Measurements from ENCODE around the gene MUC5B.
A peak's percentile ranks its signal among the peaks of the same experiment; 100 is the strongest.

Gene MUC5B

DNA sequence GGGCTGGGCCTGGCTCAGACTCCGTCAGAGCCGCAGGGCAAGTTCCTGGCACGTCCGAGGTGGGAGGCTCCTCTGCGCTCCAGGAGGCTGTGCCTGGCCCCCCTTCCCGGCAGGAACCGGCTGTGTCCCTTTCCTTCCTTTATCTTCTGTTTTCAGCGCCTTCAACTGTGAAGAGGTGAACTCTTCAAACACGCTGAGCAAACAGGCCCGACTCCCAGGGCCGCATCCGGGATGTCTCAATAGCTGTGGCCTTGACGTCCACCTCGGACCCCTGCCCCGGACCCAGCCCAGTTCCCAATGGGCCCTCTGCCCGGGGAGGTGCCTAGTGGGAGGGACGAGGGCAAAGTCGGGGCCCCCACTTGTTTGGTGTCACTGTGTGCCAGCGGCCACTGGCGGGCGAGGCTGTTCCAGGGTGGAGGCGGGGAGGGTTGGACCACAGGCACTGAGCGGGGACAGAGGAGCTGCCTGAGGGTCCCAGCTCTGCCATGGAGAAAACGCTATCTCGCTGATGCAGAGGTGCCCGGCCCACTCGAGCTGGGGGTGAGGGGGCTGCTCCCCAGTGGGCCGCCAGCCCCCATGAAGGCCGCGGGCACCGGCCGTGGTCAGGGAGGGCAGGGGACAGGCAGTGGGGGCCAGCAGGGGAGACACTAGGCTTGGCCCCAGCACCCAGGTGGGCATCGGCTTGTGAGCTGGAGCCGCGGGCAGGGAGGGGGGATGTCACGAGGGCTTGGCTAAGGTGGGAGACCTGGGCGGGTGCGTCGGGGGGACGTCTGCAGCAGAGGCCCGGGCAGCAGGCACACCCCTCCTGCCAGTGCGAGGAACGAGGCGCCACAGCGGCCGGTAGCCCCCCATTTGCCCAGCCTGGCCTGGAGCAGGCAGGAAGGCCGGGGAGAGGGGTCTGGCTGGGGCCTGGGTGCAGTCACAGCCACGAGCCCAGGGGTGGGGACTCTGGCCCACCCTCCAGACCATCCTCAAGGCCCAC is 2.7 kb upstream of the MUC5B start:
- FAIRE-seq (no peak), DNase-seq (ENCODE audit: insufficient read length) (peak; percentile 11)
- TF ChIP-seq POLR2A (IDR thresholded peaks at IDR 0.05; ENCODE audit: low read depth, low read length) (no peak), TAF1 (IDR thresholded peaks at IDR 0.05; ENCODE audit: borderline replicate concordance, low read depth, low read length) (no peak), POLR2AphosphoS5 (IDR thresholded peaks at IDR 0.05; ENCODE audit: low read depth, low read length) (no peak)

DNA sequence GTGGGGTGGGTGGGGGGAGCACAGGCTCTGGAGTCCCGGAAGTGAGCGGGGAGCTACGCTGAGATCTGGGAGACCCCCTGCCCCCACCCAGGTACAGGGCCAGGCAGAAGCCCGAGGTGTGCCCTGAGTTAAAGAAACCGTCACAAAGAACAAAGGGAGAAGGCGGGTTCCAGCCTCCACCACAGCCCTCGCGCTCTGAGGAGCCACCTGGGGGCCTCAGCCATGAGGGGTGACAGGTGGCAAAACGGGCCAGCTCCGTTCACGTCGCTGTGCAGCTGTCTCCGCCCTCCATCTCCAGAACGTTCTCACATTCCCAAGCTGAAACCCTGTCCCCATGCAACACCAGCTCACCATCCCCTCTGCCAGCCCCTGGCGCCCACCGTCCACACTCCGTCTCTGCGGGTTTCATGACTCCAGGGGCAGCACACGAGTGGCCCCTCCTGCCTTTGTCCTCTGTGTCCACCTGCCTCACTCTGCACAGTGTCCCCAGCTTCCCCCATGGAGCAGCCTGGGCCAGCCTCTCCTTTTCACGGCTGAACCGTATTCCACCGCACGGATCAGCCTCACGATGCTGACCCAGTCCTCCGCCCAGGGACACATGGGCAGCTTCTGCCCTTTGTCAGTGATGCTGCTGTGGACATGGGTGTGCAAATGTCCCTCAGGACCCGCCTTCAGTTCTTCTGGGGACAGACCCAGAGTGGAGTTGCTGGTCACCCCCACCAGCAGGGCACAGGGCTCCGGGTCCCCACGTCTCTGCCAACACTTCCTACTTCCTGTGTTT is 1.7 kb upstream of the MUC5B start:
- peak; percentile 16 for DNase-seq (ENCODE audit: insufficient read length)
- FAIRE-seq: no peak

DNA sequence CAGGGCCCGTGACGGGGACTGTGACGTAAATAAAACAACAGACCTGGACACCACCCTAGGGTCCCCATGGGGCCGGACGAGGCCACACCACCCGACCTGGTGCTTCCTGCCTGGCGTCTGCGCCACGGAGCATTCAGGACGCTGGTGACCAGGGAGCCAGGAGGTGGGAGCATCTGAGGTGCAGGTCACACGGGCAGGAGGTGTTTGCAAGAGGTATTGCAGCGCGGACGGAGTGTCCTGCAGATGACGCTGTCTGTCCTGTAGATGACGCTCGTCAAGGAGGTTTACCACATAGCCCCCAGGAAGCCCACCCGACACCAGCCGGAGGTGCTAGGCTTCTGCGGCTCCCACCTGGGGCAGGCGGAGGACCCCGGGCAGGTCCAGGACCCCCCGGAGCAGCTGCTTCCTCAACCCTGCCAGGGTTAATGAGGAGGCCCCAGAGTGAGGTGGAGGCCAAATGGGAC is 986 bp upstream of the MUC5B start:
- no peak for FAIRE-seq
- peak; percentile 13 for DNase-seq (ENCODE audit: insufficient read length)
- TF ChIP-seq POLR2A (IDR thresholded peaks at IDR 0.05; ENCODE audit: low read depth, low read length): no peak
- no peak for TF ChIP-seq POLR2AphosphoS5 (IDR thresholded peaks at IDR 0.05; ENCODE audit: low read depth, low read length)
- no peak for TF ChIP-seq TAF1 (IDR thresholded peaks at IDR 0.05; ENCODE audit: borderline replicate concordance, low read depth, low read length)

More for the DNA sequence above, 1.7 kb upstream of the MUC5B start:
- TF ChIP-seq TAF1 (IDR thresholded peaks at IDR 0.05; ENCODE audit: borderline replicate concordance, low read depth, low read length) (no peak), POLR2A (IDR thresholded peaks at IDR 0.05; ENCODE audit: low read depth, low read length) (no peak), POLR2AphosphoS5 (IDR thresholded peaks at IDR 0.05; ENCODE audit: low read depth, low read length) (no peak)

DNA sequence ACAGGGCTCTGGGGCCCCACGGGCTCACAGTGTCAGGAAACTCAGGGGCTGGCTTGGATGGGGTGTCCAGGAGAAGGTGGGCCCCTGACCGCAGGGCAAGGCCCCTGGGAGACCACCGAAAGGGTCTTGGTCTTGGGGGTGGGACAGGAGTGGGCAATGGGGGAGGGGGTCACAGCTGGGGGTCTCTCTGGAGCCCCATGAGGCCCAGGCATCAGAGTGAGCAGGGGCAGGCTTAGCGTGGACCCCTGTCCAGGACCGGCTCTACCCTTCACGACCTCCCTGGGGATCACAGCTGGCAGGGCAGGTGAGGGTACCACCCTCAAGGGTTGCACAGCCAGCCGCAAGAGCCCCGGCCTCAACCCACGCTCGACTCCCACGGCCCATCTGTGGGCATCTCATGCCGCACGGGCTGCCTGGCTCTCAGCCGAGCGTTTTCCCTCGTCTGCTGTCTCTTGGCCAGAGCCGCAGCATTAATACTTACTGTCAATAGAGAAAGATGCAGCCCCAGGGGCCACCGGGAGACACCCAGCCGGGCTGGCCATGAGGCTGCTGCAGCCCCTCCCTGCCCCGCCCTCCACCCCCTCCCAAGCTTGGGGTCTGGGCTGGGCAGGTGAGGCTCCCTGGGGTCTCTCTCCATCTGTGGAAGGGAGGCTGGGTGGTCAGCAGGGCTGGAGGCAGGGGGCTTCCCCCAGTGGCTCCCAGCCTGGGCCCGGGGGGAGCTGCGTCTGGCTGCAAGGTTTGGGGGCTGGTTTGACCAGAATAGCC is 662 bp downstream of the MUC5B start:
- FAIRE-seq (no peak), DNase-seq (ENCODE audit: insufficient read length) (peak; percentile 25)
- no peak for TF ChIP-seq POLR2A (IDR thresholded peaks at IDR 0.05; ENCODE audit: low read depth, low read length)
- TF ChIP-seq POLR2AphosphoS5 (IDR thresholded peaks at IDR 0.05; ENCODE audit: low read depth, low read length): no peak
- no peak for TF ChIP-seq TAF1 (IDR thresholded peaks at IDR 0.05; ENCODE audit: borderline replicate concordance, low read depth, low read length)

DNA sequence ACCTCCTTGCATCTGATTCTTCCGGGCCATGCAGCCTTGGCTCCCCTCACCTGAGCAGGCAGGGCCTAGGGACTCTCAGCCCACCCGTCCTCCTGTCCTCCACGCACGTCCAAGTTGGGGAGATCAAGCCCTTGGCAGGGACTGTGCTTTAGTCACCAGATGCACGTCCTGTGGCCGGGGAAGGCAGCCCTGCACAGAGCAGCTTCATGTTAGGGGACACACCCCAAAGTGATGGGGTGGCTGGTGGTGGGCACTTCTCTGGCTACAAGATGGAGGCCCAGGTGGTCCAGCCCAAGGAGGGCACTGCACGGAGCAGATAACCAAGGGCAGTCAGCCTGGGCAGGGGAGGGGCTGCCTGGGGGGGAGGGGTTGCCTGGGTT is 1.2 kb downstream of the MUC5B start:
- peak; percentile 27 for DNase-seq (ENCODE audit: insufficient read length)
- FAIRE-seq: no peak

DNA sequence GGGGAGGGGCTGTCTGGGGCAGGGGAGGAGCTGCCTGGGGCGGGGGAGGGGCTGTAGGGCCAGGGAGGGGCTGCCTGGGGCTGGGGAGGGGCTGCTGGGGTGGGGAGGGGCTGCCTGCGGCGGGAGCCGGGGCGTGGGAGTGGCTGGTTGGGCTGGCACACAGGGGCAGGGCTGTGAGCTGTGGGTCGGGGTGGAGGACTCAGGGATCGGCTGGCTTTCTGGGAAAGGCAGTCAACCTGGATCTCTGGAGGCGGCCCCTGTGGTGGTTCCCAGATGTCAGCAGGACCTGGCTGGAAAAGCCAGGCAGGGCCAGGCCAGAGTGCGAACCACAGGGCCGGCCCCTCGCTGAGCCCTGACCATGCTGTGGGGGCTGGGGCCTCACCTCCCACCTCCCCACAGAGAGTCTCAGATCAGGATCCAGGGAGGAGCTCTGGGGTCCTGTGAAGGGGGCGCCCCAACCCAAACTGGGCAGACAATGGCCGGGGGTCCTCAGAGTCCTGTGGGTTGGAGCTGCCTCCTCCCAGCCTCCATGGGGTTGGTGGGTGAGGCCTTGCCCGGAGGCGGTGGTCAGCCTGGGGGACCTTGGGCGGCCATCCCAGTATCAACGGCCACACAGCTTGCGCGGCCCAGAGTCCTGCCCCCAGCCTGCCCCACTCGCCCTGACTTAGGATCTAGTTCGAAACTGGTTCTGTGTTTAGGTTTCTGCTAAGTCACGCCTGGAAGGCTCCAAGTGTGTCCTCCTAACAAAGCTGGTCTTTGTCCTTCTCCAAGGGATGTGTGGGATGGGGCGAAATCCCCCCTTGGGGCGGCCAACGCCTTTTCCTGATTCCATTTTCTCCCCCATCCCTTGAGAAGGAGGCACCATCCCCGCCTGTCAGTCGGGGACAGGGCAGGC is 1.9 kb downstream of the MUC5B start:
- FAIRE-seq: no peak

More for the DNA sequence above, 1.2 kb downstream of the MUC5B start:
- no peak for TF ChIP-seq POLR2A (IDR thresholded peaks at IDR 0.05; ENCODE audit: low read depth, low read length)
- no peak for TF ChIP-seq TAF1 (IDR thresholded peaks at IDR 0.05; ENCODE audit: borderline replicate concordance, low read depth, low read length)
- TF ChIP-seq POLR2AphosphoS5 (IDR thresholded peaks at IDR 0.05; ENCODE audit: low read depth, low read length): no peak

DNA sequence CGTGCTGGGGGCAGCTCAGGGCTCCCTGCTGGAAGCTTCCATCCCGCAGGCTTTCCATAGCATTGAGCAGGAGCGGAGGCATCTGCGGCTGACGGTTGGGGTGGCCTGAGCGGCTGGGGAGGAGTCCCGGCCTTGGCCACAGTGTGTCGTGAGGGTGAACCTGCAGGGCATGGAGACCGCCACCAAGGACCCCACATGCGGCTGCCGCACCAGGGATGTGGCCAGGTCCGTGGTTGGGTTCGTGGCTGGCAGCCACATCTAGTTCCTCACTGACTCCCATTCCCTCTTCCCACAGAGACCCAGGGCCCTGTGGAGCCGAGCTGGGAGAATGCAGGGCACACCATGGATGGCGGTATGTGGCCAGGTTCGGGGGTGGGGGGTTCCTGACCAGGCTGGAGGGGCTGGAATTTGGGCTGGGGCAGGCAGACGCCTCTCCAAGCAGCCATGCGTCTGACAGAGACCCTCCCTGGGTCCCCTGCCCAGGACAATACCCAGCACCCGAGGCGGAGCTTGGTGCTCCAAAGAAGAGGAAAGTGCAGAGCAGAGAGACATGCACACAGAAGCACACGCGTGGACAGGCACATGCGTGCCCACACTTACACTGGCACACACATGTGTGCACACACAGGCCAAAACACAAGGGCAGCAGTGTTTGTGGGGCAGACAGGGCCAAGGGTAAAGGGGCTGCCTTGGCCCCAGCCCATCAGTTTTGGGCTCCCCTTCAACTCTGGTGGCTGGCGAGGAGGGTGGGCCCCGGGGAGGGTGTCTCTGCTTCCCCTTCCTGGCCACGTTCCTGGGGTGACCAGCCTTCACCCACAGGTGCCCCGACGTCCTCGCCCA is 2.7 kb downstream of the MUC5B start:
- DNase-seq (ENCODE audit: insufficient read length) (peak; percentile 31), FAIRE-seq (no peak)
- TF ChIP-seq TAF1 (IDR thresholded peaks at IDR 0.05; ENCODE audit: borderline replicate concordance, low read depth, low read length): no peak
- no peak for TF ChIP-seq POLR2AphosphoS5 (IDR thresholded peaks at IDR 0.05; ENCODE audit: low read depth, low read length)
- no peak for TF ChIP-seq POLR2A (IDR thresholded peaks at IDR 0.05; ENCODE audit: low read depth, low read length)

More for the DNA sequence above, 1.9 kb downstream of the MUC5B start:
- TF ChIP-seq POLR2AphosphoS5 (IDR thresholded peaks at IDR 0.05; ENCODE audit: low read depth, low read length) (no peak), TAF1 (IDR thresholded peaks at IDR 0.05; ENCODE audit: borderline replicate concordance, low read depth, low read length) (no peak), POLR2A (IDR thresholded peaks at IDR 0.05; ENCODE audit: low read depth, low read length) (no peak)
- DNase-seq (ENCODE audit: insufficient read length): peak; percentile 25

DNA sequence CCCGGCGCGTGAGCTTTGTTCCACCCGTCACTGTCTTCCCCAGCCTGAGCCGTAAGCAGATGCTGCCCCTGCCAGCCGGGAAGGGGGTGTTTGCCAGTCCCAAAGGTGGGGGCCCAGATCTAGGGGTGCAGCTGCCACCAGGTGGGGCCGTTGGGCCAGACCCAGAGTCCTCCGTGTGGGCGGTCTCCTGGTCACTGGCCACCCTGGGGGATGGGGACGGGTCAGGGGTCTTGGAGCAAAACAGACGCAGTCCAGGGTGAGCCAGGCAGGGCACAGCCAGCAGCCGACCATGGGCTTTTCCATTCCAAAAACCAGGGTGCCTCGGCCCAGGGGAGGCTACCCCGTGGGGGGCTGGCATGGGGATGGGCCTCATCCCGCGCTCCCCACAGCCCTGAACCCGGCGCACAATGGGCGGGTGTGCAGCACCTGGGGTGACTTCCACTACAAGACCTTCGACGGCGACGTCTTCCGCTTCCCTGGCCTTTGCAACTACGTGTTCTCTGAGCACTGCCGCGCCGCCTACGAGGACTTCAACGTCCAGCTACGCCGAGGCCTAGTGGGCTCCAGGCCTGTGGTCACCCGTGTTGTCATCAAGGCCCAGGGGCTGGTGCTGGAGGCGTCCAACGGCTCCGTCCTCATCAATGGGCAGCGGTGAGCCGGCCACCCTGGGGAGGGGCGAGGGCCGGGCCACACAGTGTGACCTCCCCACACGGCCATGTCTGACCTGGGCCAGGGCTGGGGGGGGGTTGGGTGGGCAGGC is 3.5 kb downstream of the MUC5B start:
- DNase-seq (ENCODE audit: insufficient read length): peak; percentile 39
- no peak for FAIRE-seq
- no peak for TF ChIP-seq POLR2AphosphoS5 (IDR thresholded peaks at IDR 0.05; ENCODE audit: low read depth, low read length)
- no peak for TF ChIP-seq POLR2A (IDR thresholded peaks at IDR 0.05; ENCODE audit: low read depth, low read length)
- no peak for TF ChIP-seq TAF1 (IDR thresholded peaks at IDR 0.05; ENCODE audit: borderline replicate concordance, low read depth, low read length)
